ENCODE results near the gene HIF3A.

GRCh38 chr19:46341937-46342336 is 45.1 kb downstream of the HIF3A start:
- no peak for TF ChIP-seq CTCF (IDR thresholded peaks at IDR 0.05 in 4 of 5, conservative IDR thresholded peaks at IDR 0.05 in 1 of 5)
- TF ChIP-seq POLR2A (IDR thresholded peaks at IDR 0.05): no peak
